ENCODE data around the gene TM9SF4.

The TM9SF4 gene

DNA sequence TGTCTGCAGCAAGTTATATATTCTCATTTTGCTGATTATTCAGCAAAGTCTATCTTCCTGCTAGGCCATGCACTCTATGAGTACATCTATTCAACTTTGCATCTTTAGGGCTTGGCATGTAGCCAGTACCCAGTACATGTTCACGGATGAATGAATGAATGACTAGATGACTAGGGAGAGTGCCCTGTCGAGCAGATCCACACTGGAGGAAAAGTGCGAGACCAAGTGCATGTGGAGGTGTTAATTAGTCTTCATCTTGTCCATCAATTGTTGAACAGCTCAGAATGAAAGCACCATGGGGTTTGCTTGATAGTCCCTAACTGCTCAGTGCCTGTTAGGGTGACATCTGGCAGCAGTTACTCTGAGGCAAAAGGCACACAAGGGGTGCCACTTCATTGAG lies 30.4 kb downstream of the TM9SF4 start:
- Histone ChIP-seq H3K36me3 (ENCODE audit: control insufficient read depth in 2 of 2, insufficient read depth in 1 of 2, low read length in 2 of 2) (peaks cover 15 to 96% of the 10 kb centered on the region in 2 experiments; a peak in 2 of 3 replicates), H3K4me1 (ENCODE audit: control insufficient read depth, insufficient read depth, low read length) (no peaks in the 10 kb centered on the region), H3K4me3 (ENCODE audit: low read depth, low read length) (no peak overlapping the region), H3K27ac (ENCODE audit: extremely low read depth, low read depth, low read length) (no peak overlapping the region), H3K9me3 (ENCODE audit: control insufficient read depth, insufficient read depth, low read depth, low read length) (no peaks in the 10 kb centered on the region)
- CTCF ChIA-PET, result no interaction called here
- POLR2A ChIA-PET, result no interaction called here
- TF ChIP-seq ZNF112 (tag by site-specific recombination; IDR thresholded peaks at IDR 0.05) (no peak), KLF8 (tag by site-specific recombination; IDR thresholded peaks at IDR 0.05) (no peak), ZNF561 (tag by site-specific recombination; IDR thresholded peaks at IDR 0.05; ENCODE audit: borderline replicate concordance) (no peak), ZNF529 (tag by site-specific recombination; IDR thresholded peaks at IDR 0.05; ENCODE audit: insufficient replicate concordance) (no peak), SP2 (tag by site-specific recombination; IDR thresholded peaks at IDR 0.05) (no peak), KLF9 (tag by site-specific recombination; IDR thresholded peaks at IDR 0.05; ENCODE audit: low read depth) (no peak), ZNF433 (tag by site-specific recombination; IDR thresholded peaks at IDR 0.05; ENCODE audit: low read depth) (no peak)
- TF ChIP-seq, protein P1, sequence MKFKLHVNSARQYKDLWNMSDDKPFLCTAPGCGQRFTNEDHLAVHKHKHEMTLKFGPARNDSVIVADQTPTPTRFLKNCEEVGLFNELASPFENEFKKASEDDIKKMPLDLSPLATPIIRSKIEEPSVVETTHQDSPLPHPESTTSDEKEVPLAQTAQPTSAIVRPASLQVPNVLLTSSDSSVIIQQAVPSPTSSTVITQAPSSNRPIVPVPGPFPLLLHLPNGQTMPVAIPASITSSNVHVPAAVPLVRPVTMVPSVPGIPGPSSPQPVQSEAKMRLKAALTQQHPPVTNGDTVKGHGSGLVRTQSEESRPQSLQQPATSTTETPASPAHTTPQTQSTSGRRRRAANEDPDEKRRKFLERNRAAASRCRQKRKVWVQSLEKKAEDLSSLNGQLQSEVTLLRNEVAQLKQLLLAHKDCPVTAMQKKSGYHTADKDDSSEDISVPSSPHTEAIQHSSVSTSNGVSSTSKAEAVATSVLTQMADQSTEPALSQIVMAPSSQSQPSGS (tag by site-specific recombination; IDR thresholded peaks at IDR 0.05; ENCODE audit: low read depth), result no peak

DNA sequence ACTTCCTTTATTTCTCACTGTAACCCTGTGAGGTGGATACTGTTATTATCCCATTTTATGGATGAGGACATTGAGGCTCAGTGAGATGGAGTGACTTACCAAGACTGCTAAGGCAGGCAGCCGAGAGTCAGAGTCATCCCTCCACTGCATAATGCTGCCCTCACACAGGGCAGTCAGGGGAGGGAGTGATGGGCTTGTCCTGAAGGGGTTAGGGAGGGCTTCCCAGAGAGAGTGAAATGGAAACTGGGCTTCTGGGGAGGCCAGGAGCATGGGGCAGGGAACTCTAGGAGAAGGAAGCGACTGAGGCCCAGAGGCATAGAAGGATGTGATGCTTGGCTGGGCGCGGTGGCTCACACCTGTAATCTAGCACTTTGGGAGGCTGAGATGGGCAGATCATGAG lies 31.1 kb downstream of the TM9SF4 start:
- ChIA-PET POLR2A (interaction anchor here (0.7 kb wide), 1 partner anchor 15 kb away, joined by 6 read pairs; no protein-coding TSS in a partner anchor), CTCF (no interaction called here)
- no peaks in the 10 kb centered on the region for H3K4me1 ChIP-seq (ENCODE audit: control insufficient read depth, insufficient read depth, low read length)
- no peaks in the 10 kb centered on the region for H3K9me3 ChIP-seq (ENCODE audit: control insufficient read depth, insufficient read depth, low read depth, low read length)
- peaks cover 19 to 97% of the 10 kb centered on the region in 2 experiments; a peak in 2 of 3 replicates for H3K36me3 ChIP-seq (ENCODE audit: control insufficient read depth in 2 of 2, insufficient read depth in 1 of 2, low read length in 2 of 2)
- TF ChIP-seq ZBTB1 (tag by site-specific recombination; IDR thresholded peaks at IDR 0.05) (no peak), ZNF169 (tag by site-specific recombination; IDR thresholded peaks at IDR 0.05) (no peak), ZNF530 (tag by site-specific recombination; IDR thresholded peaks at IDR 0.05; ENCODE audit: low read depth) (no peak), ZNF473 (tag by site-specific recombination; IDR thresholded peaks at IDR 0.05) (no peak), ZNF16 (tag by site-specific recombination; IDR thresholded peaks at IDR 0.05; ENCODE audit: low read depth) (no peak), SETDB1 (IDR thresholded peaks at IDR 0.05; ENCODE audit: insufficient read length, low read length) (no peak), IKZF3 (tag by site-specific recombination; IDR thresholded peaks at IDR 0.05) (no peak), ZNF76 (tag by site-specific recombination; IDR thresholded peaks at IDR 0.05; ENCODE audit: borderline replicate concordance, low read depth) (no peak), ZBTB21 (tag by site-specific recombination; IDR thresholded peaks at IDR 0.05) (no peak), ZNF629 (tag by site-specific recombination; IDR thresholded peaks at IDR 0.05) (no peak), ZNF585B (tag by site-specific recombination; IDR thresholded peaks at IDR 0.05) (no peak), KLF9 (tag by site-specific recombination; IDR thresholded peaks at IDR 0.05; ENCODE audit: low read depth) (no peak), ZNF239 (tag by site-specific recombination; IDR thresholded peaks at IDR 0.05) (no peak), ZNF426 (tag by site-specific recombination; IDR thresholded peaks at IDR 0.05) (no peak), ZNF37A (tag by site-specific recombination; IDR thresholded peaks at IDR 0.05) (no peak), KLF16 (tag by site-specific recombination; IDR thresholded peaks at IDR 0.05) (no peak), KLF10 (tag by site-specific recombination; IDR thresholded peaks at IDR 0.05) (no peak), ZXDB (tag by site-specific recombination; IDR thresholded peaks at IDR 0.05) (no peak)
- TF ChIP-seq, protein P2, sequence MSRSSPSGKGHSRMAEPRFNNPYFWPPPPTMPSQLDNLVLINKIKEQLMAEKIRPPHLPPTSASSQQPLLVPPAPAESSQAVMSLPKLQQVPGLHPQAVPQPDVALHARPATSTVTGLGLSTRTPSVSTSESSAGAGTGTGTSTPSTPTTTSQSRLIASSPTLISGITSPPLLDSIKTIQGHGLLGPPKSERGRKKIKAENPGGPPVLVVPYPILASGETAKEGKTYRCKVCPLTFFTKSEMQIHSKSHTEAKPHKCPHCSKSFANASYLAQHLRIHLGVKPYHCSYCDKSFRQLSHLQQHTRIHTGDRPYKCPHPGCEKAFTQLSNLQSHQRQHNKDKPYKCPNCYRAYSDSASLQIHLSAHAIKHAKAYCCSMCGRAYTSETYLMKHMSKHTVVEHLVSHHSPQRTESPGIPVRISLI (tag by site-specific recombination; IDR thresholded peaks at IDR 0.05), result no peak
- TF ChIP-seq, protein P3, sequence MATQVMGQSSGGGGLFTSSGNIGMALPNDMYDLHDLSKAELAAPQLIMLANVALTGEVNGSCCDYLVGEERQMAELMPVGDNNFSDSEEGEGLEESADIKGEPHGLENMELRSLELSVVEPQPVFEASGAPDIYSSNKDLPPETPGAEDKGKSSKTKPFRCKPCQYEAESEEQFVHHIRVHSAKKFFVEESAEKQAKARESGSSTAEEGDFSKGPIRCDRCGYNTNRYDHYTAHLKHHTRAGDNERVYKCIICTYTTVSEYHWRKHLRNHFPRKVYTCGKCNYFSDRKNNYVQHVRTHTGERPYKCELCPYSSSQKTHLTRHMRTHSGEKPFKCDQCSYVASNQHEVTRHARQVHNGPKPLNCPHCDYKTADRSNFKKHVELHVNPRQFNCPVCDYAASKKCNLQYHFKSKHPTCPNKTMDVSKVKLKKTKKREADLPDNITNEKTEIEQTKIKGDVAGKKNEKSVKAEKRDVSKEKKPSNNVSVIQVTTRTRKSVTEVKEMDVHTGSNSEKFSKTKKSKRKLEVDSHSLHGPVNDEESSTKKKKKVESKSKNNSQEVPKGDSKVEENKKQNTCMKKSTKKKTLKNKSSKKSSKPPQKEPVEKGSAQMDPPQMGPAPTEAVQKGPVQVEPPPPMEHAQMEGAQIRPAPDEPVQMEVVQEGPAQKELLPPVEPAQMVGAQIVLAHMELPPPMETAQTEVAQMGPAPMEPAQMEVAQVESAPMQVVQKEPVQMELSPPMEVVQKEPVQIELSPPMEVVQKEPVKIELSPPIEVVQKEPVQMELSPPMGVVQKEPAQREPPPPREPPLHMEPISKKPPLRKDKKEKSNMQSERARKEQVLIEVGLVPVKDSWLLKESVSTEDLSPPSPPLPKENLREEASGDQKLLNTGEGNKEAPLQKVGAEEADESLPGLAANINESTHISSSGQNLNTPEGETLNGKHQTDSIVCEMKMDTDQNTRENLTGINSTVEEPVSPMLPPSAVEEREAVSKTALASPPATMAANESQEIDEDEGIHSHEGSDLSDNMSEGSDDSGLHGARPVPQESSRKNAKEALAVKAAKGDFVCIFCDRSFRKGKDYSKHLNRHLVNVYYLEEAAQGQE (tag by site-specific recombination; IDR thresholded peaks at IDR 0.05), result no peak
- H3K4me3 ChIP-seq (ENCODE audit: low read depth, low read length), result no peak overlapping the region
- H3K27ac ChIP-seq (ENCODE audit: extremely low read depth, low read depth, low read length), result no peak overlapping the region
